Neuron (in vitro differentiated cells): ENCODE measurements around the gene PIK3R6.

Source experiments
- H2AFZ ChIP-seq: one replicate; pipeline ENCODE4 v1.6.1; 2013; ENCODE audit warnings: low read depth, mild to moderate bottlenecking, inconsistent platforms, low read length, moderate library complexity
- H3K27me3 ChIP-seq: one replicate; pipeline ENCODE4 v1.6.1; 2013; ENCODE audit warnings: low read length; ENCODE audit not compliant: insufficient read depth
- H3K36me3 ChIP-seq: one replicate; pipeline ENCODE4 v1.6.1; 2013; ENCODE audit warnings: low read length; ENCODE audit not compliant: insufficient read depth
- H3K4me1 ChIP-seq: one replicate; pipeline ENCODE4 v1.6.1; 2013; ENCODE audit warnings: low read length; ENCODE audit not compliant: insufficient read depth
- H3K4me3 ChIP-seq: 2 replicates; pipeline ENCODE4 v1.5.1; 2013; ENCODE audit warnings: mild to moderate bottlenecking, low read length, moderate library complexity
- H3K9me3 ChIP-seq: one replicate; pipeline ENCODE4 v1.6.1; 2013; ENCODE audit warnings: low read length

The PIK3R6 gene, protein sequence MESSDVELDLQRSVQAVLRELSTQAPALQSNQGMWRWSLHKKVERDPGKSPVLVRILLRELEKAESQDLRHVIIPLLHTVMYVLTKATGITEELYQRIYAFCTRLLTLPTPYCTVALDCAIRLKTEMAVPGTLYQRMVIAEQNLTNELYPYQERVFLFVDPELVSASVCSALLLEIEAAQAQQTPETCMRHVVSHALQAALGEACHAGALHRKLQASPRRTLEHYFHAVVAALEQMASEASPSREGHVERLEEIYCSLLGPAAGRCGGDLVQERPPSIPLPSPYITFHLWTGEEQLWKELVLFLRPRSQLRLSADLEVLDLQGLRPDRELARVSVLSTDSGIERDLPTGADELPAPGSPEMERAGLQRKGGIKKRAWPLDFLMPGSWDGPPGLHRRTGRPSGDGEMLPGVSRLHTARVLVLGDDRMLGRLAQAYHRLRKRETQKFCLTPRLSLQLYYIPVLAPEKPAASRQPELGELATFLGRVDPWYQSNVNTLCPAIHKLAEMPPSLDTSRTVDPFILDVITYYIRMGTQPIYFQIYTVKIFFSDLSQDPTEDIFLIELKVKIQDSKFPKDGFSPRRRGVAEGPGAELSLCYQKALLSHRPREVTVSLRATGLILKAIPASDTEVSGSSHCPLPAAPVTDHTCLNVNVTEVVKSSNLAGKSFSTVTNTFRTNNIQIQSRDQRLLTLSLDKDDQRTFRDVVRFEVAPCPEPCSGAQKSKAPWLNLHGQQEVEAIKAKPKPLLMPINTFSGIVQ

DNA sequence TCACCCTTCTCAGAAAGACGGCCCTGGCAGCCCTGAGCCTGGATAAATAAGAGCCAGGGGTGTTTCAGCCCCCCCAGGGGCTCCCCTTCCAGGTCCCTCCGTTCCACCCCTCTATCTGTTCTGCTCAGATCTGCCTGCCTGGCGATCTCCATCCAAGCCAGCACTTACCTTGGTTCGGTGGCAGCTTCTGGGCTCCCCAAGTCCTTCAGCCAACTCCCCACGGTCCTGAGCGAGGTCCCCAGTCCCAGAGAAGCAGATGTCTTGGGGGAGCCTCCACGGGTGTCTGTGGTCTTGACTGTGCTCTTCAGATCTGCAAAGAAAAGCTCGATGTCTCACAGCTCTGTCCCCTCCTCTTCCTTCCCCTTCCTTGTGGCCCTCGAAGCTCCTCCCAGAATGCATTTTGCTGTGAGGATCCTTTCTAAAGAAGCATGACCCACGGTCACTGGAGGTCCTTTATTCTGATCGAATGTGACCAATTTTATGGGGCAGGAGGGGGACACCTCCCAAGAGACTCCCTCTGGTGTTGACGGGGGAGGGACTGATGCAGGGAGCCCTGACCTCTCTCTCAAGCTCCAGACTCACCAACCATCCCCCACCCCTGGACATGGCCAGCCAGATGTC lies at the start of gene PIK3R6:
Gene PIK3R6 (minus strand): TSS at position 314 of the 621 bp plus-strand sequence. CDS start 17,880 bp downstream, outside the sequence.
- no peak within 1 kb of the TSS for H2AFZ ChIP-seq
- no peaks in the 10 kb centered on the region for H3K4me1 ChIP-seq
- H3K36me3 ChIP-seq, result no peaks in the 10 kb centered on the region
- no peaks in the 10 kb centered on the region for H3K9me3 ChIP-seq
- no peak within 1 kb of the TSS for H3K4me3 ChIP-seq
- no peaks in the 10 kb centered on the region for H3K27me3 ChIP-seq

DNA sequence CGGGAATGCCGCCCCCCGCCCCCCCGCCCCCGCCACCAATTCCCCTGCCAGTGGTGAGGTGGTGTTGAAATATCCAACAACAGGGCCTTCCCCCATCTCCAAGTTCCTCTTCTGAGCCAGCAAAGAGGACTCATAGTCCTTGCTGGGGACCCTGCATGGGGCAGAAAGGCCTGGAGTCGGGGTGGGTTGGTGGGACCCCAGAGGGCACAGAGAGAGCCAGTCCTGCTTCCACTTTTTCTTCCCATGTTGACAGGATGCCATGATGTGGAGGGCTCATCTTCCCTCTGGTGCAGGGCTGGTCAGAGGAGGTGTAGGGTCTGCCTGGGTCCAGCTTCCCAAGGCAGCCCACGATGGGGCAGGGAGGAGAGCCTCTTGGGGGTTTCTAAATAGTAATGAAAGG lies 49.0 kb upstream of the PIK3R6 start:
- Histone ChIP-seq H2AFZ (no peak overlapping the region), H3K9me3 (peaks cover 4% of the 10 kb centered on the region), H3K4me3 (no peak overlapping the region), H3K36me3 (no peaks in the 10 kb centered on the region), H3K27me3 (peaks cover 7% of the 10 kb centered on the region), H3K4me1 (no peaks in the 10 kb centered on the region)

DNA sequence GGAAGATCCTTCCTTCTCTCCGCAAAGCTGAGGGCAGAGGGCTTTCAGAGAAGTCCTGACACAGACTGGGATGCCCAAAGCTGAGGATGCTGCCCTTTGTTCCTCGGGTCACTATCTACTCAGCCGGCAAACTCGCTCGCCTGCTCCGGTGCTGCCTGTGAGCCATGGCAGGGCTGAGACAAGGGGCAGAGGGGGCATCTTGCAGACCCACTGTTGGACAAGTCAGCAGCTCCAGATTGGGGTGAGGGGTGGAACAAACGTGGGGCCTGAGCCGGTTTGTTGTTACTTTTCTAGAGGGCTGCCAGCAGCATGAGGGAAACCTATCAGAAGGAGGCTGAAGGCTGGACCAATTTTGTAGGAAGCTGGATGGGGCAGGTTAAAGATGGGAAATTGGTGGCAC lies 47.1 kb upstream of the PIK3R6 start:
- no peaks in the 10 kb centered on the region for H3K4me1 ChIP-seq
- peaks cover 4% of the 10 kb centered on the region for H3K9me3 ChIP-seq
- no peak overlapping the region for H2AFZ ChIP-seq
- H3K27me3 ChIP-seq, result peaks cover 10% of the 10 kb centered on the region
- H3K36me3 ChIP-seq, result no peaks in the 10 kb centered on the region
- no peak overlapping the region for H3K4me3 ChIP-seq

DNA sequence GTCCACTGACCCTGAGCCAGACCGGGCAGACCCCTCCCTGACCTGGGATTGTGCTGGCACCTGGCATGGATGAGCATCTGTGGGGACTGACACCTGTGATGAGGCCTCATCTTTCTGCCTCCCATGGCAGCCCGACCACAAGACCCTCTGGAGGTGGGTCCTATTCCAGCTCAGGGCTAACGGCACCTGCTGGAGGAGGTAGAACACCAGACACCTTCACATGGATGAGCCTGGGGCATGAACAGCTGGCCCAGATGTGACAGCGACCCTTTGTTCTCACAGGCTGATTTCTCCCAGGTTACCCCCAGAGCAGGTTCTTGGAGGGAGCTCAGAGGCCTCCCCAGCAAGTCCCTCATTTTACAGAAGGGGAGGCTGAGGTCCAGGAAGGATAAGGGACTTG lies 46.4 kb upstream of the PIK3R6 start:
- H3K4me3 ChIP-seq, result no peak overlapping the region
- no peaks in the 10 kb centered on the region for H3K4me1 ChIP-seq
- H2AFZ ChIP-seq, result no peak overlapping the region

DNA sequence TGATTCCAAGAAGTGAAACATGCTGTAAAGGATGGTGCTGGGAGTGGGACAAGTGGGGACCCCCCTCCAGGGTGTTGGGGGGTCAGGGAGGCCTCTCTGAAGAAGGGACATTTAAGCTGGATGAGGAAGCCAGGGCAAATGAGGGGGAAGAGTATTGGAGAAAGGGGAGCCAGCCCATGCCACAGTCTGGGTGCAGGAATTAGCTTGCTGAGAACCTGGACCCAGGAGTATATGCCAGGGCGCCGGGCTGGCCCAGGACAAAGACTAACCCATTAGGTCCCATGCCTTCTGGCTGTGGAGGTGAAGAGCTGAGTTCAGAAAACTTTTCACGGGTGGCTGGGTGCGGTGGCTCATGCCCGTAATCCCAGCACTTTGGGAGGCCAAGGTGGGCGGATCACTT lies 45.6 kb upstream of the PIK3R6 start:
- H3K4me3 ChIP-seq, result no peak overlapping the region
- H3K27me3 ChIP-seq, result peaks cover 10% of the 10 kb centered on the region
- no peaks in the 10 kb centered on the region for H3K9me3 ChIP-seq
- no peaks in the 10 kb centered on the region for H3K36me3 ChIP-seq
- H2AFZ ChIP-seq, result no peak overlapping the region
- H3K4me1 ChIP-seq, result no peaks in the 10 kb centered on the region

More for the DNA sequence above, 46.4 kb upstream of the PIK3R6 start:
- H3K27me3 ChIP-seq, result peaks cover 10% of the 10 kb centered on the region
- H3K9me3 ChIP-seq, result peaks cover 2% of the 10 kb centered on the region
- H3K36me3 ChIP-seq, result no peaks in the 10 kb centered on the region

DNA sequence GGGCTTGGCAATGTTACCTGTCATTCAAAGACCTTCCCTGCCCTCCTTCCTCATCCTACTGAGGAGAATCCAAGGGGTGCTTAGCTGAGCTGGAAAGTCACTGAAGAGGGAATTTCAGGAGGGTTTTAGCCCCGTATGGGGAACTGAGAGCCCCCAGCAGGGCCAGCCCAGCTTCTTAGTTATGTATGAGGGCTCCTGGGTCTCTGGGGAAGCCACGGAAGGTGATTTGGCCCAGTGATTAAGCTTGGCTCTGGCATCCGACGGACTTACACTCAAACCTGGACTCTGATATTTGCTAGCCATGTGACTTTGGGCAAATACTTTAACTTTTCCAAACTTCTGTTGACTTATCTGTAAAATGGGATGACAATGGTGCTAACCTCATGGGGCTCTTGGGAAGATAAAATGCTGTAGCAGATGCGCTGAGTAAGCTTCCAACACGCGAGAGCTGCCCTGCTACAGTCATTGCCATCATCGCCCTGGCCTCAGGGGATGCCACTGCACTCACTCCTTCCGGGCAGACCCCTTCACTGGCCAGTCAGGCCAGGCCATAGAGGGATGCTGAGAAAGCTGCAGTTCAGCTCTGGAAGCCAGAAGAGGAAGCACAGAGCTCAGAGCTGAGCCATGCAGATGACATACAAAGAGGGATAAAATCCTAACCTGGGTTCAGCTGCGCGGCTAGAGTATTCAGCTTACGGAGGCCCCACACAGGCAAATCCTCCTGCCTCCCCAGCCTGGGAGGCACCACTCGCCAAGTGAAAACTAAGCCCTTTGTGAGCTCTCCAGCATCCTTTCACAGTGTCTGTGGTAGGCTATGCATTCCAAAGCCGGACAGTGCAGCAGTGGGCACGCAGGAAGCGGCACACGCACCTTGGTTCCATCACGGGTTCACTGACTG lies 44.9 kb upstream of the PIK3R6 start:
- peaks cover 10% of the 10 kb centered on the region for H3K27me3 ChIP-seq
- no peaks in the 10 kb centered on the region for H3K4me1 ChIP-seq
- H2AFZ ChIP-seq, result no peak overlapping the region
- no peaks in the 10 kb centered on the region for H3K36me3 ChIP-seq
- no peak overlapping the region for H3K4me3 ChIP-seq
- H3K9me3 ChIP-seq, result no peaks in the 10 kb centered on the region

DNA sequence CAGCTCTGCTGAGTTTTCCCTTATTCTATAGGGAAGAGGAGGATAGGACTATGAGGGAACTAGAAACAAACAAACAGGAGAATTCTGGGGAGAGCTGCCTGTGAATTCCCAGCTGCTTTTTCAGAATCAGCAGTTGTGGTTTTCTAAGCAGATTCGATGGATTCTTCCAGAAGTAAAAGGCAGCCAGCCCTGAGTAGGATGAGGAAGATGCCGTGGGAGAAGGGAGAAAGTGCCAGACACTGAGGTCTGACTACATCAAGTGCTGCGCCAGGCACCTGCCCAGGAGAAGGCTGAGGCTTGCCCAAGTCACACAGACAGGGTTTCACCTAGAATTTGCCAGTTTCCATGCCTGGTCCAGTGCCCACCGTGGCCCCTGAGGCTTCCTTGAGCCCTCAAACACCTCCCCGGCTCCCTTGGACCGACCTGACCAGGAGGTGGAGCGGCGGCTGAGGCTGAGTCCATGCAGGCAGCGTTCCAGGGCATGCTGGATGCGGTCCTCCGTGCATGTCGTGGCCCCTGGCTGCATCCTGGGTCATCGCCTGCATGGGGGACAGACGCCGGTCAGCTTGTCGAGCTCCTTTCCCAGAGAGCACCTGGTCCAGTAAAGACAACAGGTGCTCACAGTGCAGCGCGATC lies 43.6 kb upstream of the PIK3R6 start:
- Histone ChIP-seq H3K36me3 (no peaks in the 10 kb centered on the region), H3K4me3 (no peak overlapping the region), H3K4me1 (no peaks in the 10 kb centered on the region), H3K9me3 (no peaks in the 10 kb centered on the region), H3K27me3 (peaks cover 10% of the 10 kb centered on the region), H2AFZ (no peak overlapping the region)

DNA sequence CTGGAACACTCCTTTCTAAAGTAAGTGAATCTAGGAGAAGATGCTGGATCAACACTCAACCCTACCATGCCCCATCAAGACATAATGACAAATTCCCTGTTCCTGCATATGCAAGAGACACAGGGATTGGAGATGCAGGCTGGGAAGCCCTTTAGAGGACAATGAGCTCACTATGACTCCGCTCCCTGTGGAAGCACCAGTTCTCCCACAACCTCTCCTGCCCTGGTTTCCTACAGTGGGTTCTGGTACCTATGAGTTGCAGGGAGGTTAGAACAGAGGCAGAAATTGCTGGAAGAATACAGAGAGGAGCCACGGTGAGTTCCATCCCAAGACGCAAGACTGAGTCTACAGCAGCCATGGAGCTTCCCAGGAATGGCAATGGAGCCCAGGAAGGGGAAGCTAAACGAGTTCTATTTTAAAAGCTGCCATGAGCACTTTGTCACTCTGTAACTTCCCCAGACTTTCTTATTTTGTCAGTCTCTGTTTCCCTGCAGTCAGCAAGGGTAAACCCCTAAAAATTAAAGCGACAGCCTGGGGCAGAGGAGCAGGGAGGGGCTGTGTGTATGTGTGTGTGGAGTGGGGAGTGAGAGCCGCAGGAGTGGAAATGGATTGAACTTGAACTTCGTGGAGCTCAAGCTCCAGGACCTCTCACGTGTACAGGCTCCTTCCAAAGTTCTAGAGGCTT lies 42.3 kb upstream of the PIK3R6 start:
- Histone ChIP-seq H3K4me3 (no peak overlapping the region), H3K36me3 (no peaks in the 10 kb centered on the region), H3K9me3 (no peaks in the 10 kb centered on the region), H3K27me3 (peaks cover 12% of the 10 kb centered on the region), H2AFZ (no peak overlapping the region), H3K4me1 (no peaks in the 10 kb centered on the region)

DNA sequence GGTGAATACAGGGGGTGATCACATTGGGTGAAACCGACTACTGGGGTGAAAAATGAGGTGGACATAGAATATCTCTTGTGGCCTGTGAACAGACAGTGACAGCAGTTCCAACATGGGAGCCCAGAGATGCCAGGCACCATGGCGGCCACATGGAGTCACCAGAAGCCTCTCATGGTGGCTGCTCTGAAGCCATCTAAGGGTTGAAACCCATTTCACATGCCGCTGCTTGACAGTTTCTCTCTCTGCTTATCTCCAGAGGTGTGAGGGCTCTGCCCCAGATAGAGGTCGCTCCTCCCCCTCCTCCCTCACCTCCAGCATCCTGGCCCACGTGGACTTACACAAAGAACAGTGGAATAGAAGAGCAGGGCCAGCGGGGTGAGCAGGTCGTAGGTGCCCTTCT lies 37.9 kb upstream of the PIK3R6 start:
- Histone ChIP-seq H3K27me3 (peaks cover 3% of the 10 kb centered on the region), H3K4me3 (no peak overlapping the region), H3K4me1 (no peaks in the 10 kb centered on the region), H2AFZ (no peak overlapping the region), H3K36me3 (no peaks in the 10 kb centered on the region), H3K9me3 (no peaks in the 10 kb centered on the region)

DNA sequence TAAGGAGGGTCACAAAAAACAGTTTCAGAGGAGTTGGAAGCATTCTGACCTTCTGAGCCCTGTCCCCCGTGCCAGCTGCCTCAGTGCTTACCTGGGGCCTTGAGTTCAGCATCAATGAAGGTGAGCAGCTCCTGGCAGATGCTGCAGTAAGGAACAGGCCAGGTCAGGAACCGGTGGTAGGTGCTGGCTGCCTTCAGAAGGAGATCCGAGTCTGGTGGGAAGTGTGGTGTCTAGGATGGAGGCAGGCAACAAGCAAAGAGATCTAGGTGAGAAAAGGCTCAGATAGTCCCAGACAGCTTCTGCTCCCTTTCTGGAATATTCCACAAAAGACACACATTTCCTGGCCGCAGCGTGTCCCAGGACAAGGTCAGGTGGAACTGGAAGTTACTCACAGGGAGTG lies 37.2 kb upstream of the PIK3R6 start:
- Histone ChIP-seq H3K27me3 (peaks cover 3% of the 10 kb centered on the region), H3K4me3 (no peak overlapping the region), H3K9me3 (no peaks in the 10 kb centered on the region), H3K36me3 (no peaks in the 10 kb centered on the region), H2AFZ (no peak overlapping the region), H3K4me1 (no peaks in the 10 kb centered on the region)

DNA sequence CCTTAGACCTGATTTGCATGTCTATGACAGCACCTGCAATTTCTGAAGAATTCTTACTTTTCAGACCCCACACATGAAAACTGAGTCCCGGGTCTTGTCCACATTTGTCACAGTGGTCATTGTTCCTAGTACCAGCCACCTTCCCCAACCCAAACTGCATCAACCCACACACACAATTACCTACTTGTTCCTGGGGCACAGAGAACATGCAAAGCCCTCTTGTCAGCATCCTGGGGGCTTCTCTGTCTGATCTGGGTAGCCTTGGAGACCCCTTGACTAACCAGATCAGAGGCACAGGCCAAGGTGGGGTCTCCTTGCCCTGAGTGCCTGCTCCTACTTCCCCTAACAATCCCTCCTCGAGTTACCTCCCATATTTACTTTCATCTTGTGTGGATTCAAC lies 36.7 kb upstream of the PIK3R6 start:
- Histone ChIP-seq H3K4me3 (no peak overlapping the region), H3K36me3 (no peaks in the 10 kb centered on the region), H3K9me3 (no peaks in the 10 kb centered on the region), H3K4me1 (no peaks in the 10 kb centered on the region), H3K27me3 (peaks cover 3% of the 10 kb centered on the region), H2AFZ (no peak overlapping the region)
